Lower lobe of right lung (tissue), 2 donors: ENCODE results near the gene TAS2R3. TPM values are rescaled to one million over a fixed set of nuclear protein-coding genes. Genes with fewer than 3 reads are reported as not detected.

Experiments used
- ATAC-seq, 2 donors: fragments of 200-7000 bp; cut with Tn5 transposase; one replicate each; pipeline ENCODE4 v1.9.1; 2020 to 2022; ENCODE audit warnings: mild to moderate bottlenecking in 2 of 2, moderate library complexity in 2 of 2
- DNase-seq: peaks from one replicate; pipeline ENCODE4 v3.0.0-alpha.2; 2020
- H3K27ac ChIP-seq: fragments of 200-600 bp; one replicate; pipeline ENCODE4 v1.8.0; 2022
- H3K27me3 ChIP-seq: fragments of 200-600 bp; one replicate; pipeline ENCODE4 v1.8.0; 2022; ENCODE audit warnings: low read depth
- H3K36me3 ChIP-seq: fragments of 200-600 bp; one replicate; pipeline ENCODE4 v1.8.0; 2022; ENCODE audit warnings: mild to moderate bottlenecking
- H3K4me1 ChIP-seq: fragments of 200-600 bp; one replicate; pipeline ENCODE4 v1.8.0; 2022
- H3K4me3 ChIP-seq: fragments of 200-600 bp; one replicate; pipeline ENCODE4 v1.8.0; 2022; ENCODE audit warnings: mild to moderate bottlenecking
- H3K9me3 ChIP-seq: fragments of 200-600 bp; one replicate; pipeline ENCODE4 v1.8.0; 2022
- CTCF ChIP-seq: fragments of 200-600 bp; IDR thresholded peaks from one replicate; pipeline ENCODE4 v1.8.0; 2022; ENCODE audit warnings: antibody characterized with exemption, mild to moderate bottlenecking
- intact Hi-C: fragments of 100-400 bp; cut with DNase I; formaldehyde crosslinking; loops from one replicate; pipeline ENCODE4 v1.11.0; 2022
- total RNA-seq: library from RNA; stranded (reverse); fragmentation: NEBNext Ultra II Directional; extraction: Animal tissue kit (Norgen Biotek cat#: 25700); gene quantifications from one replicate; pipeline ENCODE4 v1.2.1, GENCODE V29; 2021
- donor health status: DM: no; HTN: yes; CAD: no; lungs with severe emphysema.

TAS2R3 gene
- total RNA-seq, 1 donor from 2014 or later, result 1.4 TPM

GRCh38 chr7:141789917-141790316 lies 26.0 kb downstream of the TAS2R3 start, which contains the start of gene TAS2R5:
Gene TAS2R5 (plus strand): TSS chr7:141790217. CDS start chr7:141790362, 145 bp downstream.
- Histone ChIP-seq H3K27ac (no peak within 1 kb of the TSS), H3K27me3 (no peaks in the 10 kb centered on the region), H3K9me3 (no peaks in the 10 kb centered on the region), H3K36me3 (peaks cover 9% of the 10 kb centered on the region), H3K4me1 (no peaks in the 10 kb centered on the region), H3K4me3 (no peak within 1 kb of the TSS)
- no peak for DNase-seq
- intact Hi-C loops, result loop anchor here (10.0 kb wide), 1 partner anchor 65 kb away; no protein-coding TSS in a partner anchor
- ATAC-seq, result no peak
- no peak for TF ChIP-seq CTCF

- Histone ChIP-seq H3K36me3 (peaks cover 9% of the 10 kb centered on the region), H3K27ac (no peak overlapping the region), H3K4me1 (no peaks in the 10 kb centered on the region), H3K4me3 (no peak overlapping the region), H3K9me3 (no peaks in the 10 kb centered on the region), H3K27me3 (no peaks in the 10 kb centered on the region)
- ATAC-seq, result no peak
- intact Hi-C loops, result loop anchor here (10.0 kb wide), 1 partner anchor 62 kb away; no protein-coding TSS in a partner anchor
- DNase-seq, result no peak
- TF ChIP-seq CTCF, result no peak
Observed at GRCh38 chr7:141792526-141792925, 28.6 kb downstream of the TAS2R3 start.

Other genes starting within 250 kb of the TAS2R3 start
- gene AGK, start 212.7 kb upstream of the TAS2R3 start, total RNA-seq, result 19.8 TPM
- 34.1 TPM for gene DENND11, start 61.9 kb upstream of the TAS2R3 start, total RNA-seq
- not detected for gene WEE2, start 55.7 kb upstream of the TAS2R3 start, total RNA-seq
- gene SSBP1, start 25.7 kb upstream of the TAS2R3 start, total RNA-seq, result 65.2 TPM
- 2.0 TPM for gene TAS2R4, start 12.6 kb downstream of the TAS2R3 start, total RNA-seq
- 2.2 TPM for gene TAS2R5, start 26.1 kb downstream of the TAS2R3 start, total RNA-seq
- not detected for gene PRSS37, start 77.4 kb downstream of the TAS2R3 start, total RNA-seq
- gene OR9A4, start 152.3 kb downstream of the TAS2R3 start, total RNA-seq, result not detected
- gene CLEC5A, start 182.9 kb downstream of the TAS2R3 start, total RNA-seq, result 7.5 TPM
- not detected for gene TAS2R38, start 209.7 kb downstream of the TAS2R3 start, total RNA-seq
- 15.7 TPM for gene MGAM, start 231.8 kb downstream of the TAS2R3 start, total RNA-seq